Activated CD4-positive, alpha-beta T cell treated with anti-CD3 and anti-CD28 coated beads, Interleukin-2, Interleukin-6, amounts not matched to agents 100 ng/mL and 50 ng/mL, durations not matched to agents 16 hours and 8 hours (primary cell): ENCODE results near the gene KRTAP1-5.
"Not testable (repeated sequence)": the region's sequence is repeated elsewhere in the genome, so short reads cannot be mapped to it uniquely, and the experiment has no call there.

ENCODE experiments used
- DNase-seq: peaks from one replicate; pipeline ENCODE4 v3.0.0-alpha.2; 2020

KRTAP1-5 gene

DNA sequence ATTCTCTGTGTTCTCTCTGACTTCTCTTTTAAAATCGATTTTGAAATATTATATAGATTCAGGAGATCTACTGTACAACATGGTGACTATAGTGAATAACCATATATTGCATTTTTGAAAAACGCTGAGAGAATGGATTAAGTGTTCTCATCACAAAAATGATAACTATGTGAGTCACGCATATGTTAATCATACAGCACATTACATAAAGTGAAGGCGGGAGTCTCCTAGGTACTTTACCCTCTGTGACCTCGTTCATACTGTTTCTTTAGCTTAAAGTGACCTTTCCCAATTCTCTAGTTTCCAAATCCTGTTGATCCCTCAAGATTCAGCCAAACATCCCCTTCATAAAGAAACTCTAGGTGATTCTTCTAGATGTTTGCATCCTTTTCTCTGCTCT, 24.2 kb downstream of the KRTAP1-5 start:
- DNase-seq, result no peak

DNA sequence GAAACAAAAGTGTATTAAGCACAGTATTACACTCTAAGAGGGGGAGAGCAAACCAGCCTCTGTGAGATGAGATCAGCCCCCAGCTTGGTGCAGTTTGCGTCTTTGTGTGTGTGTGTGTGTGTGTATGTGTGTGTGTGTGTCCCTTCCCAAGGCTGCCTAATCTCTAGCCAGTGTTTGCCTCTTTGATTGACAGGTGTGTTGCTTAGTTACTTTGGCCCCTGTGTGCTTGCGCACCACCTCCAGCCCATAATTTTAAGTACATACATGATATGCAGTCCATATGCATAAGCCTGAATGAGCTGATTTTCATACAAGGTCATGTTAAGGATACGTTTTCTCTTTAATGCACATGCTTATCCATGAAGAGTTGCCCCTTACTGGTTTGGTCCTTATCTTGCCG, 25.2 kb downstream of the KRTAP1-5 start:
- DNase-seq, result no peak

DNA sequence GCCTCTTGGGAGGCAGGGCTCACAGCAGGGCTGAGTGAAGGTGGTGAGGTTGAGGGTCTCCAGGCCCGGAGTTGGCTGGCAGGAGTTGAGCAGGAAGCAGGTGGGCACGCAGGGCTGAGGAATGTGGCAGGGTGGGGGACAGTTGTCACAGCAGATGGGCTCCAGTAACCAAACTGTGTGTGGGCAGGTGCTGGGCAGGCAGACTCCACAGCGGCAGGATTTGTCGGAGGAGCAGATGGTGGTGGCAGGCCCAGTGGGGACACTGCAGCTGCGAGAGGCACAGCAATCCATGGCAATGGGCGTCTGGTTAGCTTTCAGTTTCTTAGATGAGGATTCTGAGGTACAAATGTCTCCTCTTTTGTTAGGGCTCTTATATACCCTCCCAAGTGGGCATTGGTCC, 27.4 kb downstream of the KRTAP1-5 start, which contains the start of gene KRTAP3-2:
KRTAP3-2 (minus strand) TSS at position 344 of the 400 bp plus-strand sequence; CDS start at position 291, 53 bp downstream.
- DNase-seq, result not testable (repeated sequence)

DNA sequence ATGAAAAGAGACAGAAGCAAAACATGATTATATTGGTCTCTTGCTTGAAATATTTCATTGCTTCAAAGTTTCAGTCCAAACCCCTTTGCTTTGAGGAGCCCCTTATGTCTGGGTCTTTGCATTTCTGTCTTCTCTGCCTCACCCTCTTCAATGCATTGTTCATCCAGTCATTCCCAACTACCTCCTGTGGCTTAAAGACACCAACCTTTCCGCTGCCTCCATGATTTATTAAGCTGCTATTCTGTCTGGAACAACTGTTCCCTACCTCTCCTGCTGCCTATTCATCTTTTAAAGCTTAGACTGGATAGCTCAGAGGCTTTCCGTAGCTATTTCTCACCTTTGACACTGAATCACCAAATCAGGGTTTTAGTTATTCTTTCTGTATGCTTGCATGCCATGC, 29.6 kb downstream of the KRTAP1-5 start:
- no peak for DNase-seq

DNA sequence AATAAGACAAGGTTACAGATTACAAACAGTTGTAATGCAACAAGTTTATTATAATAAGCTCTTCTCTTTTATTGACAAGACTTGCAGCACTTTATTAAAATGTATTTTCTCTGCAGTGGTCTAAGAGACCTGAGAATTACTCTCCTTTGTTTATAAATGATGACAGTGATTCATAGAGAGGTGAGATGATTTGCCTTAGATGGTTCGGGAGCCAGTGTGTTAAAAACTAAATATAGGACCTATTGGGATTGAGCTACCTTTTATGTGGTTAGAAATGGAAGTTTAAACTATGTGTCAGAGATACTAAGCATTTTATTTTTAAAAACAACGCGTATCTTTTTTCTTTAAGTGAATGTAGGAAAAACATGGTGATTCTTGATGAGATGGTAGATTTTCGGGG, 30.2 kb downstream of the KRTAP1-5 start:
- no peak for DNase-seq

DNA sequence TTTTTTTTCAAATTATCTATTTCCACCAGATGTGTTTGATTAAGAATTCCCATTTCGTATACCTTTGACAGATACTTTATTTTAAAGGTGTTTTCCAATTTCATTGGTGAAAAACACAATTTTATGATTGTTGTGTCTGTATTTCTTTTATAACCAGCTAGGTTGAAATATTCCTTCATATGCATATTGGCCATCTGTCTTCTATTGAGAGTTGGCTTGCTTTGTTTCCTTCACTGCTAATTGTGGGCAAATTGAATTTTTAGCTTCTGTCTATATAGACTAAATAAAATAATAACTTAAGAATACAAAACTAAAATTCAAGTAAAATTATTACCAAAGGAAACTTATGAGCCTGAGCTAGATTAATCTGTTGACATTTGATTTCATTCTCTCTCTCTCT, 31.9 kb downstream of the KRTAP1-5 start:
- no peak for DNase-seq

DNA sequence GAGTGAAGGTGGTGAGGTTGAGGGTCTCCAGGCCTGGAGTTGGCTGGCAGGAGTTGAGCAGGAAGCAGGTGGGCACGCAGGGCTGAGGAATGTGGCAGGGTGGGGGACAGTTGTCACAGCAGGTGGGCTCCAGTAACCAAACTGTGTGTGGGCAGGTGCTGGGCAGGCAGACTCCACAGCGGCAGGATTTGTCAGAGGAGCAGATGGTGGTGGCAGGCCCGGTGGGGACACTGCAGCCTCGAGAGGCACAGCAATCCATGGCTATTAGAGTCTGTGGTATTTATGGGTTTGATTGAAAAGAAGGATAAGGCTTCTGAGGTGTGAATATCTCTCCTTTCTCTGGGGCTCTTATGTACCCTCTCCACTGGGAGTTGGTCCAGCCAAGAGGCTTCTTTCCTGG, 33.2 kb downstream of the KRTAP1-5 start, which contains the start of gene KRTAP3-3:
KRTAP3-3 (minus strand) TSS at position 326 of the 400 bp plus-strand sequence; CDS start at position 259, 67 bp downstream.
- no peak for DNase-seq

DNA sequence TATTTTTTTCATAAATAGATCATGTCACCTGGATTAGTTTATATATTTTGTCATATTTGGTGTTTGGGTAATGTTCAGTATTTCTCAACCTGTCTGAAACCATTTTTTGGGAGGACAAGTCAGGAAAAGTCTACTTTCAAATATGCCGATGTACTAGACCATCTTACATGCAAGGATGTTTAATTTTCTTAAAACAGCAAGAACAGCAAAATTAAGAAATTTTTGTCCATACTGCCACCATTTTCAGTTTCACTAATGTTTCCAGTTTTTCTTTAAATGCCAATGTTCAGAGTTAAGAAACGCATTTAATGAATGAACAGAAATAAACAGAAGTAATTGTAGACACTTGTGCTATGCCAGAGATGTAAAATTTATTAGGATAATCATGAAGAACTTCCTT, 33.9 kb downstream of the KRTAP1-5 start:
- no peak for DNase-seq

DNA sequence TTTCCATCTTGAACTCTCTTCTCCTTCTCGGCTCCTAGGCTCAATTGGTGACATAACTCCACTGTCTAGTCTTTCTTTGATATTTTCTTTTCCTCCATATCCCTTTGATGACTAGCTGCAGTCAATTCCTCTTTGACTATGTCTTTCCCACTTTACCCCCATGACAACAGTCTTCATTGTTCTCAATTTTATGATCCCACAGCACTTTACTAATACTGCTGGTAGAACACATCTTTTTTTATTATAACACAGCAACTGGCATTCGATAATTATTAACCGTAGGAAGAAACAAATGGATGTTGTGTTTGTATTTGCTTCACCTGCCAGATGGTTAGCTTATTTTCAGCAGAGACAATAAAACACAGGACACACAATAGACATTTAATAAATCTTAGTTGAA, 34.3 kb downstream of the KRTAP1-5 start:
- no peak for DNase-seq

DNA sequence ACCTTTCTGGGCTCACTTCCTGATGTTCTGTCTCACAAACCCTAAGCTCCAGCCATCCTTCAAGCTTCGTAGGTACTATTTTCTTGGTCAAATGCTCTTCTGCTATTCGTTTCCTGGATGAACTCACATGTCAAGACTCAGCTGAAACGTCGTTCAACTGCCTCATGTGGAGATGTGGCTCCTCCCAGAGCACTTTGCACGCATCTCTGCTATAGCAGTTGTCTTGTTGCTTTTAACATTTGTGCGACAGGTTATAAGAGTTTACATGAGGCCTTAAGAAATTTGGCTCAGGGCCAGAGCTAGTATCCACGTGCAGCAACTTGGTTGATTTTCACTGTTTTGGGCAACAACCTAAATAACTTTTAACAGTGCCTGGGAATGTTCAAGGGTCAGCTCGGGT, 40.1 kb downstream of the KRTAP1-5 start:
- DNase-seq, result no peak

DNA sequence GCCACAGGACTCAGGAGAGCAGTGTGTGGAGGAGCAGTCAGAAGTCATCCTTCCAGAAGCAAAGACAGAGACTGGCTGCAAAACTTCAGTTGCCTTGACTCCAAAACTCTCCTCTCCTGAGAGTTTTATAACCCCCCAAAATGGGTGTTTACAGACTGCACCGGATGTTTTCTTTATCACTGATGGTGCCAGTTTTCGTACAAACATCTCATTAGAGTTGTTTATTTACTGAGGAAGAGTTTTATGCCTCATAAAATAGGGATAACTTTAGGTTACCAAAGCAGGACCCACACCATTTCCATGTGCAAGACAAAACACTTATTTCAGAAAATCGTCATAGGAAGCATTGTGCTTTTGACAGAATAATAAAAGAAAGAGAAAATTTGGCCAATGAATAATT, 42.8 kb downstream of the KRTAP1-5 start, which contains the start of gene KRT40:
KRT40 (minus strand) TSS at position 101 of the 400 bp plus-strand sequence; CDS start at position 48, 53 bp downstream.
- DNase-seq, result no peak

DNA sequence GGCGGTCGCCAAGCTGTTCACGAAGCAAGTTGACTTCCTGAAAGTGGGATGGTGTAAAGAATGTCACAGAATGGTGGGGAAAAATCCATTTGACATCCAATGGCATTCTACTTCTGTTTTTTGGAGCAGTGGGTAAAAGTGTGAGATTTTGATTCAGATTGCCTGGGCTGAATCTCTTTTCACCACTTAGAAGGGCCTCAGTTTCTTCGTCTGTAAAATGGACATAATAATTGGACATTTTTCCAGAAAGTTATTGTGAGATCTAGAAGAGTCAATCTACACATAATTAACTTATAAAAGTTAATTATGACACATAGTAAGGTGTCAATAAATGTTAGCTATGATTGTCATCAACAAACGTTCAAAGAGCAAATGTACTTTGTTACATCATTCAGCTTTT, 45.9 kb downstream of the KRTAP1-5 start:
- DNase-seq, result no peak

DNA sequence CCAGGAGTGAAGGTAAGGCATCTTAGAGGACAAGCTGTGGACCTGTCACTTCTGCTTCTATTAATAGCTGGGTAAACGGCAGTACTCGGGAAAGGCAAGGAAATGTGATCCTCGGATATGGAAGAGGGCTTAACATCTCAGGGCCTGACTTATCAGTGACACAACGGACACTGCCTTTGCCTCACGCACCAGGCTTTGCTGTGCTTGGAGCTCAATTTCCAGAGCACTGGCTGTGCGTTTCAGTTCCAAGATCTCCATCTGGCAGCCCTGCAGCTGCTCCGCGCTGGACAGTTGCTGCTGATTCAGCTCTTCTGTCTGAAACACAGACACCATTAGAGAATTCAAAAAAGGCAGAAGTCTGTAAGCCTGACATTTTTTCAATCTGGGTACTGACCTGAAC, 46.4 kb downstream of the KRTAP1-5 start:
- DNase-seq, result no peak

DNA sequence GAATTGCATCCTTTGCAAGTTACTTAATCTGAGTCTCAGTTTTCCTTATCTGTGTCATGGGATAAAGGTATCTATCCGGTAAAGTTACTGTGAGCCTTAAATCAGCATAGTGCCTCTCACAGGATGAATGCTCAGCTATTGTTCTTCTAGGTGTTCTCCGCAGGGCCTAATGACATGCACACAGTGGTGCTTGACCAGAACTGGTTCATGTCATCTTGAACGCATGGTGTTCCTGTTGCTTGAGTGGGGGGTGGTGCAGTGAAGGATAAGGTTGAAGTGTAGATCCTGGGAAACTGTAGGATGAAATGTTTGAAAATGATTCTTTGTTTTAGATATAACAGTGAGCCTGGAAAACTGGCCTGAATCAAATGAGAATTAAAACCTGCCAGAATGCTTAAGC, 46.9 kb downstream of the KRTAP1-5 start:
- no peak for DNase-seq

DNA sequence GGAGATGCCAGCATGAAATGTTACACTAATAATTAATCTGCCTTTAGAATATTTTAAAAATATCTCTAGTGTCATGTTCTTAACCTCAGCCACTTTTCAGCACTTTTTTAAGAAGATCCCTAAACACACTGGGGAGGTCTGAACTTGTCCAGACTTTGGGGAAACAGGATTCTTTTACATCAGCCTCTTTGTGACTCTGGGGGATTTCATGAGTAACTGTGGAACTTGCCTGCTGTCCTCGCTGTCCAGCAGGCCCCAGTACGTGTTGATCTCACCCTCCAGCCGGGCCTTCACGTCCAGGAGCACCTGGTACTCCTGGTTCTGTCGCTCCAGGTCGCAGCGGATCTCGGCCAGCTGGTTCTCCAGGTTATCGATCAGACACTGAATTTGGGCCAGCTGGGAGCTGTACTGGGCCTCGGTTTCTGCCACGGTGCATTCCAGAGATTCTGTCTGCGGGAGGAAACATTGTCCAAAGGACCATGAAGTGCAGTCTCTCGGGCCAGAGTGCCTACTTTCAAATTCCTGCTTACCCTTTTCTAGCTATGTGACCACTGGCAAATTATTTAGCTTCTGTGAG, 48.3 kb downstream of the KRTAP1-5 start:
- DNase-seq, result no peak
